ENCODE results near the gene MCFD2.

Gene MCFD2

GRCh38 chr2:46873604-46874068 is 42.0 kb downstream of the MCFD2 start:
- peak in 2 of 3 donors; percentile 9 to 20 for DNase-seq (ENCODE audit: low read depth in 3 of 3)

DNA sequence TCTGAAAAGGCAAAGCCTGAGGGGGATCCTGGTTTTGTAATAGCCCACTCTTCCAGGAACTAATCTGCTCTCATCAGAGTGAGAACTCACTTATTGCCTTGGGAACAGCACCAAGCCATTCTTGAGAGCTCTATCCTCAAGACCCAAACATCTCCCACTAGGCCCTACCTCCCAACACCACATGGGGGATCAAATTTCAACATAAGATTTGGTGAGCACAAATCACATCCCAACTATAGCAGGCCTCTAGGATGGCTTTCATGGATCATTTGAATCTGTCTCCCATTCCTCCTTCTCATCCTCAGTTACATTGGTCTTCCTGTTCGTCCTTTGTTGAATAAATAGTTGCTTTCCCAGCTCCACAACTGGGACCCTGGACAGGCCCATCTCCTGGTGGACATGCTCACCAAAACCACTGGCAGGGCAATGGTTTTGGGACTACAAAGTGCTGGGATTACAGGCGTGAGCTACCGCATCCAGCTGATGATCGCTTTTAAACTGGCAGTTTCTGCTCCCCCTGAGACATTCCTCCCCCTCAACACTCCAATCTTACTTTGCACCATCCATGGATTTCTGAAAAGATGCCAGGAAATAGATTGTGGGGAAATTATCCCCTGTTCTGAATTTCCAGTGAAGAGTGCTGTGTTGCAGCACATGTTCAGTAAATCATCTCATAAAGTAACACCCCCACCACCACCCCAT is 42.6 kb downstream of the MCFD2 start:
- no peak for DNase-seq (ENCODE audit: low read depth in 3 of 3)

GRCh38 chr2:46871976-46872381 is 43.6 kb downstream of the MCFD2 start:
- no peak for DNase-seq (ENCODE audit: low read depth in 3 of 3)

DNA sequence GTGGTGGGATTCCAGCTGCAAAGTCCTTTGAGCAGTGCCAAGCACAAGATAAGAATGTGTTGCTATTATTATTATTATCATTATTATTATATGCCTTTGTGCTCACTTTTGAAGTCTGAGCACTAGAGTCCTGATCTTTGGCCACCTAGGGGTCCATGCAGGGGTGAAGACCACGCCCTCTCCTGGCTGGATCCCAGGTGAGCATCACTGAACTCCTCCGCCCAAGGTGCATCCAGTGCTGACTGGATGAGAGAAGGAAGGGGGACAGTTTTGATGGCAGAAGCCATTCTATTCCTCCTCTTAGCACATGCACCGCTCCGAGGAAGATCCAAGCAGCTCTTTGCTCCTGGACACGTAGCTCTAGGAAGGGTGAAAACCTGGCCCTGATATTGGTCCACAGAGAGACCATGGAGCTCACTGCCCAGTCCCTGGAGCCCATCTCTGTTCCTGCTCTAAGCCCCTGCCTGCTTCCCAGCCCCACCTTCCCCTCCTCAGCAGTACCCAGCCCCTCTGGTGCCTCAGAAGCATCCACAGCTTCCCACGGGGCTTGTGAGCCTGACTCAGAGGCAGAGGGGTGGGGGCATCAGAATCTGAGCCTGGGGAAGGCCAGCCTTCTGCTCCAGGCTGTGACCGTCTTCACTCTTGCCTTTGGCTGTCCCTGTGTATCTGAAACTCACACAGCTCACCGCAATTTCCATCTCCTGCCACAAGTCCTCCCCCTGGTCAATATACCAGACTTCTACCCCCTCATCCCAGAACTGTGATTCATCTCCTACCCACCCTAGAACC is 45.4 kb downstream of the MCFD2 start:
- no peak for DNase-seq (ENCODE audit: low read depth in 3 of 3)

- no peak for DNase-seq (ENCODE audit: low read depth in 3 of 3)
These were observed 46.0 kb downstream of the MCFD2 start for GRCh38 chr2:46869621-46870020.

DNA sequence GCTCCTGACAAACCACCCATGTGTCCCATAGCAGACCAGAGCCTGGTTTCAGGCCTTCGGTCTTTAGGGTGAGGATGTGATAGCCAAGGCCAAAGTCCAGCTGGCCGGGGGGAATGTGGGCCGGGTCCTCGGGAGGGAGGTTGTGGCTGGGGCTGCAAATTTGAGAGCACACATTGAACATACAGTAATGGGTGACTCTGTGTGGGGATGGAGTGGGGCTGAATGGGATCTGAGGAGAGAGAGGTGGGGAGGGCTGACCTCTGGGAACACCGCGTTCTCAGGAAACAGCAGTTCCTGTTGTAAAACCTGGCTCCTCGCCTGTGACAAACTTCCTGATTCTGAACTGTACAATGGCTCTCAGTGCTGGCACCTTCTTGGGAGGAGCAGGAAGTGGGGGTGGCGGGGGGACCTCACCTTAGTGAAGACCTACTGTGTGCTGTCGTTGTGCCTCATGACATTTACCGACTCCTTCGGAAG is 48.8 kb downstream of the MCFD2 start:
- no peak for DNase-seq (ENCODE audit: low read depth in 3 of 3)

- DNase-seq (ENCODE audit: low read depth in 3 of 3), result no peak
These were observed 50.2 kb downstream of the MCFD2 start for GRCh38 chr2:46865181-46865970.

- no peak for DNase-seq (ENCODE audit: low read depth in 3 of 3)
These were observed 51.7 kb downstream of the MCFD2 start for GRCh38 chr2:46863882-46864281.

DNA sequence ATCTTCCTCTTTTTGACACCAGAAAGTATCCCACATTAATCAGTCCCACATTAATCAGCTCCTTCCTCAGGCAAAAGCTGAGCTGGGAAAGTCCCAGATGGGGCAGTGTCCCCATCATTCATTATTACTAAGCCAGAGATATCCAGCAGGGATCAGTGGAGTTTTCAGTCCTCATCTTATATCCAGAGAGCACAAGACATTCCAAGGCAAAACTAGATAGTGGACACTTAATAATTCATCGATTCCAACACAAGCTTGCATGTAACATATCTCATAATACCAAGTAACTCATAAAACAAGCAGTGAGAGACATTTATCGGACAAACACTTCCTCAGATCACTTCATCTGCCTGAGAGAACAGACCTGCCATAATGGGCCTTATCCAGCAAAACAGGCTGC is 53.1 kb downstream of the MCFD2 start:
- no peak for DNase-seq (ENCODE audit: low read depth in 3 of 3)

GRCh38 chr2:46861916-46862315 is 53.7 kb downstream of the MCFD2 start:
- DNase-seq (ENCODE audit: low read depth in 3 of 3), result no peak

- DNase-seq (ENCODE audit: low read depth in 3 of 3), result no peak
These were observed 56.1 kb downstream of the MCFD2 start for GRCh38 chr2:46859482-46859881.

DNA sequence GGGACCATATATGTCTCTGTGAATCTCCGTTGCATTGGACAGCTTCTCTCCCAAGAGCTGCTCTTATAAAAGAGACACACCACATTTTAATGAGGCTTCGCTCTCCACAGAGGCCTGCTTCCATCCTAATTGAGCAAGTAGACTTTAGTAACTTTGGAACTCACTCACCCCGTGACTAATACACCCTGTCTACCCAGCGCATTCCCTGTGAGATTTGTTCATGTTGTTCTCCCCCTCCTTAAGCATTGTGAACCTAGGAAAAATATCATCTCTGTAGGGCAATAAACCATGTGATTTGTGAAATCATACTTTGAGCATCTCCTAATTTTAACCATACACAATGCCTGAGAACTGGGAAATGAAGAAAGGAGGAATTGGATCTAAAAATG is 56.9 kb downstream of the MCFD2 start:
- DNase-seq (ENCODE audit: low read depth in 3 of 3), result no peak

DNA sequence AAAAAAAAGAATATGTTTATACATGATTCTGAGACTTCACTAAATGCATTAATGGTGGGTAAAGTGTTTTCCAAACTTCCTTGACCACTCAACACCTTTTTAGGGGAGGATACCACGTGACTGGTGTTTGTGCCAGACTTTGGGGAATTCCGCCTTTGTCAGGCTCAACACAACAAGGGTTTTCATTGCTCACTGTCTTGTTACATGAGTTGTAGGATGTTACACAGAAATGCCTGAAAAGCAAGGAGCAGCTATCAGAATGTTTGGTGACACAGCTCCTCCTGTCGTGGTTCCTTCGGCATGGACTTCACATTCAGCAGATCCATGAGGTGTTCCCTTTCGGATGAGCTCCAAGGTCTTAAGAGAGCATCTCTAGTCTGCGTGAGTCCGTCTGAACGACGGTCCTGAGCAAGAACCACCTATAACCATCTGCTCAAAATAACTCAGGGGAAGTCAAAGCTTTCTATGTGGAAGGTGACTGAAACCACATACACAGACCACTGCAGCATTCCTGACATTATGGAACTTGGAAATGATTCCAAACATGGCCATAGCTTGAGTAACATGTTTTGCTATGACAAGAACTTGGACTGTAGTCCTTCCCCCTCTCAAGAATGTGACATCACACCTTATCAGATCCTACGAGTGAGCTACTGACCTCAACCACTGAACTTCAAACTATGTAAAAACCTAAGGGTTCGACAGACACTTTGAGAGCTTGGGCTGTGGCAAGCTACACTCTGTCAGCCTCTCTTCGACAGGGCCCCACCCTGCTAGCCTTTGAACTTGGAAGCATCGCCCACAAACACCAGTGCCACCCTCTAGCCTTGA is 57.5 kb downstream of the MCFD2 start:
- DNase-seq (ENCODE audit: low read depth in 3 of 3), result no peak

- DNase-seq (ENCODE audit: low read depth in 3 of 3), result no peak
These were observed 59.3 kb downstream of the MCFD2 start for GRCh38 chr2:46856336-46856735.

DNA sequence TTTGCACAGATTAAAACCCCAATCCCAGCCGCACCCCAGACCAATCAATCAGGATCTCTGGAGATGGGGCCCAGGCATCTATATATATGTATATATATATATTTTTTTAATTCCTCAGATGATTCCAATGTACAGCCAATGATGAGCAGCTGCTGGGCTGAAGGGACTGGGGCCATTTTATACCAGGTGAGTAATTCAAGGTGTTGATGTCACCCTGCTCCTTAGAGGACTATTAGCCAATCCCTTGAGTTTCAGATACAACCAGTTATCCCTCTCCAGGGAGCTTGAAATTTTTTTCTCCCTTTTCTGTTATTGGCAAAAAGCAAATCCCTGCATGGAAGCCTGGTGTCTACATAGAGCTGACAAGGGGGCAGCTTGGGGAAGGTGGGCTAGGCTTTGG is 59.8 kb downstream of the MCFD2 start:
- DNase-seq (ENCODE audit: low read depth in 3 of 3), result no peak

DNA sequence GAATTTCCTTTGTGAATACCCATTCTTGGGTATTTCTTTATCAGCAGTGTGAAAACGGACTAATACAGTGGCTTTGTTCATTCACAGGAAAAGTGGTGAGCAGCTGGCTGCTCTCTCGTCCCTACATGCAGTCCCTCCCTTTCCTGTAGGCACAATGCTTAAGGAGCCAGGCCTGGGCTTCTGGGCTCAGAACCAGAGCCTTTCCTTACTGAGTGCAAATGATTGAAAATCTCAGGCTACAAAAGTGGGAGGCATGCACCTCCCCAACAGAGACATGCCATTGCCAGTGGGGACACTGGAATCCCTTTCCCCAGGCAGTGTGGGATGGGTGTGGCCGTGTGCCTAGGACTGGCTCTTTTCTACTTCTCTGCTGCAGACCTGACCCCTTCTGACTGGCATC is 61.3 kb downstream of the MCFD2 start:
- DNase-seq (ENCODE audit: low read depth in 3 of 3), result no peak

- no peak for DNase-seq (ENCODE audit: low read depth in 3 of 3)
These were observed 63.0 kb downstream of the MCFD2 start for GRCh38 chr2:46852598-46852997.

DNA sequence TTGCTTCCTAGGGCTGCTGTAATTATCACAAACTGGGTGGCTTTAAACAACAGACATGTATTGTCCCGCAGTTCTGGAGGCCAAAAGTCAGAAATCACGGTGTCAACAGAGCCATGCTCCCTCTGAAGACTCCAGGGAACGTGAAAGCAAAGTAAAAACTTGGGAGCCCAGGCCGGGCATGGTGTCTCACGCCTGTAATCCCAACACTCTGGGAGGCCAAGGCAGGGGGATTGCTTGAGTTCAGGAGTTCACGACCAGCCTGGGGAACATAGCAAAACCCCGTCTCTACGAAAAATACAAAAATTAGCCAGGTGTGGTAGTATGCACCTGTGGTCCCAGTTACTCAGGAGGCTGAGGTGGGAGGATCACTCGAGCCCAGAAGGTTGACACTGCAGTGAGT is 63.5 kb downstream of the MCFD2 start:
- DNase-seq (ENCODE audit: low read depth in 3 of 3), result no peak

Measured in stimulated activated CD4-positive, alpha-beta T cell treated with anti-CD3 and anti-CD28 coated beads, TNF-alpha, amount 100 ng/mL, for 48 hours (primary cell).